Astrocyte of the cerebellum (primary cell): ENCODE results near the gene GMCL1.

Source experiments
- DNase-seq: peaks from one replicate; pipeline ENCODE4 v3.0.0-alpha.2; 2011; ENCODE audit warnings: low read depth
- H3K4me3 ChIP-seq: 2 replicates; pipeline ENCODE4 v1.5.1; 2011; ENCODE audit warnings: mild to moderate bottlenecking, low read depth, low read length, moderate library complexity
- in situ Hi-C: cut with HindIII; loops from 2 replicates; pipeline ENCODE4 v1.10.0; 2017; ENCODE audit warnings: low sequenced_read_pairs
- TF ChIP-seq, protein P1 (sequence below): IDR thresholded peaks from 2 replicates; pipeline ENCODE4 v1.5.1; 2012; ENCODE audit warnings: low read length, low read depth, moderate library complexity, mild to moderate bottlenecking; ENCODE audit errors: missing control alignments

GMCL1 gene

DNA sequence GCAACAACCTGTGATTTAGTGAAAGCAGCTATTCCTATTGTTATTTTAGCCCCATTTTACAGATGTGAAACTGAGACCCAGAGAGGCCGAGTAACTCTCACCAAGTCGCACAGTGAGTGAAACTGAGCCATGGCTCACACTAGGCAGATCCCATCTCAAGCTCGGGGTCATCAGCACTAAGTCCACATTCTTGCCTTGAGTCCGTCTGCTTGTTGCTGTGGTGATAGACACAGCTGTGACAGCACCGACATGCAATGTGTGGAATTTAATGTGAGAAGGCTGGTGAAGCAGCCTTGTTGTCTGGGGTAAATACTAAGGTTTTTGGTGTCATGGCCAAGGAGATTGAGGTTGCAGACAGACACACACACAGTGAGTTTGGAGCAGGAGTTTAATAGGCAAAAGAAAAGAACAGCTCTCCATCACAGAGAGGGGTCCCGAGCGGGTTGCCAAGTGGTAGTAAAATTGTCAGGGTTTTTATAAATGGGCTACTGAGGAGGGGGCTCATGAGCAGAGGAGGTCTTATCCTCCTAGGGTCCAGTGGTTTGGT lies 40.2 kb upstream of the GMCL1 start:
- TF ChIP-seq, protein P1, sequence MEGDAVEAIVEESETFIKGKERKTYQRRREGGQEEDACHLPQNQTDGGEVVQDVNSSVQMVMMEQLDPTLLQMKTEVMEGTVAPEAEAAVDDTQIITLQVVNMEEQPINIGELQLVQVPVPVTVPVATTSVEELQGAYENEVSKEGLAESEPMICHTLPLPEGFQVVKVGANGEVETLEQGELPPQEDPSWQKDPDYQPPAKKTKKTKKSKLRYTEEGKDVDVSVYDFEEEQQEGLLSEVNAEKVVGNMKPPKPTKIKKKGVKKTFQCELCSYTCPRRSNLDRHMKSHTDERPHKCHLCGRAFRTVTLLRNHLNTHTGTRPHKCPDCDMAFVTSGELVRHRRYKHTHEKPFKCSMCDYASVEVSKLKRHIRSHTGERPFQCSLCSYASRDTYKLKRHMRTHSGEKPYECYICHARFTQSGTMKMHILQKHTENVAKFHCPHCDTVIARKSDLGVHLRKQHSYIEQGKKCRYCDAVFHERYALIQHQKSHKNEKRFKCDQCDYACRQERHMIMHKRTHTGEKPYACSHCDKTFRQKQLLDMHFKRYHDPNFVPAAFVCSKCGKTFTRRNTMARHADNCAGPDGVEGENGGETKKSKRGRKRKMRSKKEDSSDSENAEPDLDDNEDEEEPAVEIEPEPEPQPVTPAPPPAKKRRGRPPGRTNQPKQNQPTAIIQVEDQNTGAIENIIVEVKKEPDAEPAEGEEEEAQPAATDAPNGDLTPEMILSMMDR = no peak
- in situ Hi-C loops = no loop called here
- DNase-seq = peak; percentile 51
- H3K4me3 ChIP-seq = no peak overlapping the region

- DNase-seq = no peak
- in situ Hi-C loops = no loop called here
- TF ChIP-seq, protein P1 = no peak
- H3K4me3 ChIP-seq = no peak overlapping the region
Observed at GRCh38 chr2:69789772-69790600, 39.5 kb upstream of the GMCL1 start.

DNA sequence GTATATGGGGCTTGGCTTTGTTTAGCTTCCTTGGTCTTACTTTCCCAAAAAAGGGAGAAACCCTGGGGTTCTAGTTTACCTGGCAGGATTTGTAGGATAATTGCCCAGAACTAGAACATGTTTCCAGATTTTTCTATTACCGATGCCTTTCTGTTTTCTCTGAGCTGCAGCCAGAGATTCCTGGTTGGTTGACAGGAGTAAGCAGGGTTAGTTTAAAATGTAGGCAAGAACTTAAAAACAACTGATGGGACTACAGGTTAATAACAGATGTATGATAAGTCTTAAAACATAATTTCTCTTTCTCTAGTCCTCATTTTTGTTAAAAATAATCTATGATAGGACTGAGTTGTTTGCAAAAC lies 38.9 kb upstream of the GMCL1 start:
- TF ChIP-seq, protein P1 = no peak
- DNase-seq = no peak
- in situ Hi-C loops = no loop called here
- H3K4me3 ChIP-seq = no peak overlapping the region

DNA sequence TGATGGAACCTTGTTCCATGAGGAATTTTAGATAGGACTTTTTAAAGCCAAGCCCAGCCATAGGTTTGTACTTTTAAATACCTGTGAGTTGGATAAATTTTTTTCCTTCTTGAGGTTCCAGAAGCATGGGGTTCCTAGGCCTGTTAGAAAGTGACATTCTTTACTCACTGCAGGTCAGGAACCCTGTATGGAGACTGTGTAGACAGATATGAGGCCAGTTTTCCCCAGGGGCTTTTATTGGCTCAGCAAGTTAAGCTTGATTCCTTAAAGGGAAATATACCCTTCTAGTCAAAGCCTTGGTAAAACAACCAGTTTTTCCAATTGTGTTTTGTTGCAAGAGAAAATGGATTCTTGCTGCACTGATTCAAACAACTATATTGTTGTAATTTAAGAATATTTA lies 38.4 kb upstream of the GMCL1 start:
- TF ChIP-seq, protein P1 = no peak
- no peak for DNase-seq
- in situ Hi-C loops = no loop called here
- H3K4me3 ChIP-seq = no peak overlapping the region

DNA sequence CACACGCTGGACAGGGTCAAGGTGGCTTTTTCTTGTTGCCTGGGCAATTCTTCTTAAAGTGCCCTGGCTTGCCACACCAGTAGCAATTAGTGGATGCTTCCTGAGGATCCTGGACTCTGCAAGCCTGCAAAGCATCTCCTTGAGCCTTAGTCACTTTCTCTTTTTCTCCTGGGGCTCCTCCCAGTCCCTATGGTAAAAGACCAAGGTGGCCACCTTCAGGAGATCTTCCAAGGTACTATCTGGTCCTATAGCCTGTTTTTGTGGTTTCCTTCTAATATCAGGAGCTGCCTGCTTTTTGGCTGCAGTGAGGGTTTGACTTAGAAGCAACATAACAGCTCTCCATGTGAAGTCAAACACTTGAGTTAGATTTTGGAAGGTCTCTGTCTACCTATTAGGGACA lies 33.3 kb upstream of the GMCL1 start:
- no peak for DNase-seq
- no peak overlapping the region for H3K4me3 ChIP-seq
- TF ChIP-seq, protein P1 = no peak
- in situ Hi-C loops = no loop called here

GRCh38 chr2:69797235-69797634 lies 32.2 kb upstream of the GMCL1 start:
- no peak overlapping the region for H3K4me3 ChIP-seq
- TF ChIP-seq, protein P1 = no peak
- DNase-seq = no peak
- in situ Hi-C loops = no loop called here
